Keratinocyte (primary cell): ENCODE data around the gene MYH9. TPM values are rescaled to one million over a fixed set of nuclear protein-coding genes. Genes with fewer than 3 reads are reported as not detected.

ENCODE experiments used
- DNase-seq: peaks from one replicate; pipeline ENCODE4 v3.0.0-alpha.2; 2011; ENCODE audit warnings: low read depth, missing footprints, low spot score
- FAIRE-seq: peaks from 2 replicates; lab custom pipeline; 2011; peaks lifted over from hg19 to GRCh38; lab: Jason Lieb, UNC
- H2AFZ ChIP-seq: 2 replicates; pipeline ENCODE4 v1.6.0; 2012; ENCODE audit warnings: low read length, control low read depth, inconsistent platforms; ENCODE audit not compliant: control insufficient read depth
- H3K27ac ChIP-seq: 2 replicates; pipeline ENCODE4 v1.5.1; 2011; ENCODE audit warnings: low read length; ENCODE audit not compliant: control insufficient read depth, insufficient read depth
- H3K27me3 ChIP-seq: 3 replicates; pipeline ENCODE4 v1.6.0; 2011; ENCODE audit warnings: low read length; ENCODE audit not compliant: control insufficient read depth, insufficient read depth; ENCODE audit errors: extremely low read depth
- H3K36me3 ChIP-seq, 2 experiments: 2 replicates in 1 of 2; 3 replicates in 1 of 2; pipeline ENCODE4 v1.5.1; 2011; ENCODE audit warnings: low read length in 2 of 2, mild to moderate bottlenecking in 1 of 2; ENCODE audit not compliant: control insufficient read depth in 2 of 2, insufficient read depth in 2 of 2; ENCODE audit errors: extremely low read depth in 1 of 2
- H3K4me1 ChIP-seq: 3 replicates; pipeline ENCODE4 v1.5.1; 2011; ENCODE audit warnings: low read length; ENCODE audit not compliant: control insufficient read depth, insufficient read depth; ENCODE audit errors: extremely low read depth
- H3K4me2 ChIP-seq: 3 replicates; pipeline ENCODE4 v1.6.0; 2011; ENCODE audit warnings: low read depth, low read length; ENCODE audit not compliant: control insufficient read depth, insufficient read depth; ENCODE audit errors: extremely low read depth
- H3K4me3 ChIP-seq, 3 experiments: fragments of 200-600 bp in 1 of 3; sonication (generic) in 1 of 3; 2 replicates in 2 of 3; 3 replicates in 1 of 3; pipeline ENCODE4 v1.5.1; 2011 to 2016; ENCODE audit warnings: low read length in 3 of 3, mild to moderate bottlenecking in 3 of 3, control low read depth in 2 of 3, inconsistent platforms in 1 of 3, low read depth in 1 of 3, mixed read lengths in 1 of 3, mixed run types in 1 of 3, moderate library complexity in 1 of 3; ENCODE audit not compliant: control insufficient read depth in 2 of 3, insufficient read depth in 2 of 3; ENCODE audit errors: extremely low read depth in 1 of 3
- H3K79me2 ChIP-seq: 2 replicates; pipeline ENCODE4 v1.6.0; 2012; ENCODE audit warnings: low read length; ENCODE audit not compliant: control insufficient read depth, insufficient read depth
- H3K9ac ChIP-seq: 3 replicates; pipeline ENCODE4 v1.6.0; 2011; ENCODE audit warnings: low read length; ENCODE audit not compliant: control insufficient read depth, insufficient read depth; ENCODE audit errors: extremely low read depth
- H3K9me1 ChIP-seq: 3 replicates; pipeline ENCODE4 v1.6.0; 2011; ENCODE audit warnings: low read length; ENCODE audit not compliant: control insufficient read depth, insufficient read depth; ENCODE audit errors: extremely low read depth
- H3K9me3 ChIP-seq: 2 replicates; pipeline ENCODE4 v1.5.1; 2012; ENCODE audit warnings: low read depth, low read length; ENCODE audit not compliant: control insufficient read depth
- H4K20me1 ChIP-seq: 3 replicates; pipeline ENCODE4 v1.6.0; 2011; ENCODE audit warnings: low read length; ENCODE audit not compliant: control insufficient read depth, insufficient read depth; ENCODE audit errors: extremely low read depth
- CTCF ChIP-seq, 3 experiments: IDR thresholded peaks in 1 of 3; conservative IDR thresholded peaks in 1 of 3; optimal IDR thresholded peaks in 1 of 3; 2 replicates in 2 of 3; 3 replicates in 1 of 3; pipeline versions ENCODE3 to v1.5.1; 2011; ENCODE audit warnings: low read length in 3 of 3, mild to moderate bottlenecking in 3 of 3, moderate library complexity in 2 of 3, control low read depth in 1 of 3, inconsistent platforms in 1 of 3; ENCODE audit not compliant: insufficient read depth in 2 of 3; ENCODE audit errors: extremely low read depth in 1 of 3
- EZH2 ChIP-seq: IDR thresholded peaks from one replicate; pipeline ENCODE4 v1.6.1; 2012; ENCODE audit warnings: inconsistent platforms, mild to moderate bottlenecking, low read length, moderate library complexity
- dilution Hi-C: fragments of 300-500 bp; cut with MboI; formaldehyde crosslinking; loops from one replicate; pipeline ENCODE4 v1.7.0; 2020; ENCODE audit warnings: low sequenced_read_pairs; ENCODE audit not compliant: extremely low pct_ligation_motif_present
- polyA plus RNA-seq, 5 experiments: library from polyadenylated mRNA; depleted of rRNA in 3 of 5; stranded (reverse) in 3 of 5; stranded (forward) in 1 of 5; unstranded in 1 of 5; fragments of >200 nt; gene quantifications; 1 replicate in 1 of 5; 2 replicates in 3 of 5; 3 replicates in 1 of 5; pipeline versions ENCODE4 v1.2.1 to v1.2.3, GENCODE V29; 2011 to 2012; ENCODE audit warnings: missing spikeins in 2 of 5, low read depth in 1 of 5, low replicate concordance in 1 of 5

Gene MYH9
- polyA plus RNA-seq, 1 donor (not counting 4 experiments of a cell fraction or from before 2014, with no cell fraction given), result 351 TPM

GRCh38 chr22:36304429-36304828, 83.3 kb downstream of the MYH9 start:
- Histone ChIP-seq H3K36me3 (peaks cover 77 to 84% of the 10 kb centered on the region in 2 experiments), H3K27ac (no peak overlapping the region), H3K9me3 (no peaks in the 10 kb centered on the region), H3K9me1 (no peaks in the 10 kb centered on the region), H3K27me3 (no peaks in the 10 kb centered on the region), H3K9ac (no peak overlapping the region), H3K4me2 (no peak overlapping the region), H2AFZ (no peak overlapping the region), H3K4me1 (no peaks in the 10 kb centered on the region), H3K4me3 (no peak overlapping the region), H3K79me2 (peaks cover 87% of the 10 kb centered on the region), H4K20me1 (peaks cover 38% of the 10 kb centered on the region)
- no peak for TF ChIP-seq CTCF (optimal IDR thresholded peaks at IDR 0.05 in 1 of 3, IDR thresholded peaks at IDR 0.05 in 1 of 3, conservative IDR thresholded peaks at IDR 0.05 in 1 of 3; ENCODE audit: extremely low read depth in 1 of 3, insufficient read depth in 2 of 3, low read length in 3 of 3)
- dilution Hi-C loops, result no loop called here
- FAIRE-seq, result no peak
- DNase-seq, result no peak

- FAIRE-seq (no peak), DNase-seq (no peak)
- H3K79me2 ChIP-seq, result peaks cover 85% of the 10 kb centered on the region
- no peaks in the 10 kb centered on the region for H3K9me1 ChIP-seq
- no peak overlapping the region for H3K27ac ChIP-seq
- no peaks in the 10 kb centered on the region for H3K9me3 ChIP-seq
- no peak overlapping the region for H2AFZ ChIP-seq
- H3K4me2 ChIP-seq, result no peak overlapping the region
- no peak overlapping the region for H3K9ac ChIP-seq
- TF ChIP-seq CTCF (optimal IDR thresholded peaks at IDR 0.05 in 1 of 3, IDR thresholded peaks at IDR 0.05 in 1 of 3, conservative IDR thresholded peaks at IDR 0.05 in 1 of 3; ENCODE audit: extremely low read depth in 1 of 3, insufficient read depth in 2 of 3, low read length in 3 of 3) (no peak), EZH2 (no peak)
- peaks cover 77 to 81% of the 10 kb centered on the region in 2 experiments for H3K36me3 ChIP-seq
- peaks cover 39% of the 10 kb centered on the region for H4K20me1 ChIP-seq
- no peak overlapping the region for H3K4me3 ChIP-seq
- H3K27me3 ChIP-seq, result no peaks in the 10 kb centered on the region
- dilution Hi-C loops, result no loop called here
- no peaks in the 10 kb centered on the region for H3K4me1 ChIP-seq
Observed at GRCh38 chr22:36303874-36304273, 83.9 kb downstream of the MYH9 start.
